ENCODE results near the gene GALNT2. TPM values are rescaled to one million over a fixed set of nuclear protein-coding genes. Genes with fewer than 3 reads are reported as not detected.

The GALNT2 gene
- total and polyA plus RNA-seq, 2 of the 4 experiments (the other 2 are of a cell fraction) = 50.4 to 189 TPM

DNA sequence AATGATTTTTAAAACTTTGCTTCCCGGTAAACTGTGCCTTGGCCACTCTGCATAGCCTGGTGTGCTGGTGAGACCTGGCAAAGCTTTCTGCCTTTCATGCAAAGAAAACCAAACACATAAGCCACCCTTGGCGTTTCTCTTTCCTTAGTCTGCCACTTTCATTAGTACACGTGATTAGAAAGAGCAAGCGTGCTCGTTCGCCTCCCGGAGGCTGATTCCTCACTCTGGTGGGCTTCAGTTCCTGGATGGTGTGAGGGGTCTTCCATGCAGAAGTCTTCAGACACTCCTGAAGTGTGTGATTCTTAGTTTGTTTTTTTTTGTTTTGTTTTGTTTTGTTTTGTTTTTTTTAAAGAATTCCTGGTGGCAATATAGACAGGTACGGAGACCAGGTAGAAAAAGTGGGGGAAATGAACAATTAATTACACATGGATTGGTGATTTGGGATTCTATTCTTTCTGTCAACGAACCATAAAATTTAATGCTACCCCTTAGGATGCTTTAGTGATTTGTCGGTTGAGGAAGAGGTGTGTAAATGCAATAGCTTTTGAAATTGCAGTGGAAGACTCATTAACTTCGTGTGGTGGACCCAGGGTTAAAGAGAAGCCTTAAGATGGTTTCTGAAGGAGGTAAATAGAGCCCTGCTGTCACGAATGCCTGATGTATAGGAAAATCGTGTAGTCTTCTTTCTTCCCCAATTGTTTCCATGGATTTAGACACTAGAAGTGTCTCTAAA lies 2.1 kb downstream of the GALNT2 start:
- Histone ChIP-seq H3K9me1 (ENCODE audit: insufficient read depth, low read length) (peaks cover 23% of the 10 kb centered on the region), H3K4me1 (ENCODE audit: control insufficient read depth, insufficient read depth, low read length) (peaks cover 23% of the 10 kb centered on the region), H2BK5ac (ENCODE audit: low read depth, low read length, poor library complexity, severe bottlenecking) (no peak overlapping the region), H2BK20ac (ENCODE audit: low read depth, low read length) (no peak overlapping the region), H3K9me3 (ENCODE audit: control insufficient read depth, insufficient read depth, low read length) (no peaks in the 10 kb centered on the region), H4K91ac (ENCODE audit: insufficient read depth, low read depth, low read length) (no peak overlapping the region), H3K79me1 (ENCODE audit: low read depth in 1 of 2, low read length in 2 of 2) (peaks cover 5 to 59% of the 10 kb centered on the region in 2 experiments; a peak in 3 of 4 replicates), H2AK5ac (ENCODE audit: low read depth, low read length) (peak overlapping the region; percentile 19; the same call in 1 of the 2 replicates), H3K36me3 (ENCODE audit: control insufficient read depth, insufficient read depth, low read length) (no peaks in the 10 kb centered on the region), H2BK15ac (ENCODE audit: low read depth, low read length) (no peak overlapping the region; the same call in 2 of the 3 replicates), H2AK9ac (replicated peaks; ENCODE audit: low read depth, low read length, poor library complexity) (peak overlapping the region; percentile 66), H3K18ac (ENCODE audit: low read depth, low read length) (no peak overlapping the region), H3K23ac (ENCODE audit: low read depth, low read length) (peak overlapping the region; percentile 93), H3K14ac (replicated peaks; ENCODE audit: low read depth, low read length) (peak overlapping the region; percentile 73), H4K20me1 (ENCODE audit: insufficient read depth, low read length) (peaks cover 63% of the 10 kb centered on the region), H3K56ac (ENCODE audit: extremely low read depth, insufficient read depth, low read length) (peak overlapping the region; percentile 83; the same call in 1 of the 2 replicates), H2AFZ (replicated peaks; ENCODE audit: low read length, poor library complexity) (no peak overlapping the region), H3K9ac (ENCODE audit: low read depth, low read length) (peak overlapping the region; percentile 89; the same call in 1 of the 2 replicates), H4K8ac (ENCODE audit: low read depth in 2 of 2, low read length in 2 of 2) (no peak overlapping the region), H2BK120ac (ENCODE audit: low read depth, low read length) (no peak overlapping the region), H4K5ac (ENCODE audit: low read depth, low read length) (no peak overlapping the region), H3K27me3 (ENCODE audit: control insufficient read depth, insufficient read depth, low read length) (no peaks in the 10 kb centered on the region), H3K4me3 (ENCODE audit: insufficient read depth, low read depth, low read length) (peak overlapping the region; percentile 81), H3K4ac (ENCODE audit: low read depth, low read length) (peak overlapping the region; percentile 6), H3K27ac (ENCODE audit: insufficient read depth, low read length) (no peak overlapping the region), H3K4me2 (ENCODE audit: low read depth, low read length) (peak overlapping the region; percentile 76)
- DNase-seq (no peak), ATAC-seq (ENCODE audit: low read depth) (no peak)
- ChIA-PET CTCF (no interaction called here), POLR2A (ENCODE audit: unreplicated experiment) (no interaction called here)
- in situ Hi-C loops (cut with MboI; ENCODE audit: low sequenced_read_pairs) (no loop called here), intact Hi-C loops (cut with micrococcal nuclease) (loop anchor here (1.0 to 5.0 kb wide), 4 partner anchors 36 to 510 kb away; partner anchors contain the start of gene ABCB10), dilution Hi-C loops (cut with HindIII; ENCODE audit: low sequenced_read_pairs, unreplicated experiment) (no loop called here)
- BruUV-seq (replicated peaks) = TSS peak; percentile 12
- WGBS, 2 experiments (ENCODE audit: extremely low coverage in 2 of 2, insufficient read length in 1 of 2) = no CpG with 5 or more reads among the region's 13 CpGs
- TF ChIP-seq BHLHE40 (IDR thresholded peaks at IDR 0.05; ENCODE audit: low read depth, low read length) (peak; percentile 32; the same call in 1 of the 2 replicates), RCOR1 (IDR thresholded peaks at IDR 0.05; ENCODE audit: insufficient replicate concordance, low read length) (no peak)
- TF ChIP-seq, protein P1, sequence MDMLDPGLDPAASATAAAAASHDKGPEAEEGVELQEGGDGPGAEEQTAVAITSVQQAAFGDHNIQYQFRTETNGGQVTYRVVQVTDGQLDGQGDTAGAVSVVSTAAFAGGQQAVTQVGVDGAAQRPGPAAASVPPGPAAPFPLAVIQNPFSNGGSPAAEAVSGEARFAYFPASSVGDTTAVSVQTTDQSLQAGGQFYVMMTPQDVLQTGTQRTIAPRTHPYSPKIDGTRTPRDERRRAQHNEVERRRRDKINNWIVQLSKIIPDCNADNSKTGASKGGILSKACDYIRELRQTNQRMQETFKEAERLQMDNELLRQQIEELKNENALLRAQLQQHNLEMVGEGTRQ (IDR thresholded peaks at IDR 0.05; ENCODE audit: low read depth, low read length) = peak; percentile 44; the same call in 1 of the 2 replicates

Data from IMR-90 (cell line).